GM21367 (cell line): ENCODE measurements around the gene ZFPM1.

Source experiments
- ATAC-seq: cut with Tn5 transposase; IDR thresholded peaks from one replicate; pipeline ENCODE4 v1.9.1; 2021; ENCODE audit not compliant: unreplicated experiment

The ZFPM1 gene

GRCh38 chr16:88497561-88498462, 44.7 kb downstream of the ZFPM1 start:
- no peak for ATAC-seq

- no peak for ATAC-seq
Observed at GRCh38 chr16:88498576-88499208, 45.6 kb downstream of the ZFPM1 start.

- ATAC-seq: no peak
Observed at GRCh38 chr16:88499292-88499691, 46.2 kb downstream of the ZFPM1 start.

GRCh38 chr16:88499836-88500251, 46.8 kb downstream of the ZFPM1 start:
- no peak for ATAC-seq

- ATAC-seq: no peak
Observed at GRCh38 chr16:88500255-88500661, 47.2 kb downstream of the ZFPM1 start.

GRCh38 chr16:88502371-88502770, 49.3 kb downstream of the ZFPM1 start:
- no peak for ATAC-seq

- ATAC-seq: no peak
Observed at GRCh38 chr16:88502776-88503280, 49.7 kb downstream of the ZFPM1 start.

GRCh38 chr16:88503374-88503770, 50.3 kb downstream of the ZFPM1 start:
- ATAC-seq: no peak

GRCh38 chr16:88503771-88504488, 50.9 kb downstream of the ZFPM1 start:
- no peak for ATAC-seq

GRCh38 chr16:88504489-88505404, 51.7 kb downstream of the ZFPM1 start:
- ATAC-seq: no peak

- no peak for ATAC-seq
Observed at GRCh38 chr16:88505405-88506082, 52.5 kb downstream of the ZFPM1 start.

- no peak for ATAC-seq
Observed at GRCh38 chr16:88506723-88507122, 53.6 kb downstream of the ZFPM1 start.

GRCh38 chr16:88507231-88507743, 54.2 kb downstream of the ZFPM1 start:
- no peak for ATAC-seq

- no peak for ATAC-seq
Observed at GRCh38 chr16:88508376-88508867, 55.3 kb downstream of the ZFPM1 start.

GRCh38 chr16:88508868-88509748, 56.0 kb downstream of the ZFPM1 start:
- ATAC-seq: no peak

- no peak for ATAC-seq
Observed at GRCh38 chr16:88509749-88510069, 56.6 kb downstream of the ZFPM1 start.

- ATAC-seq: no peak
Observed at GRCh38 chr16:88510091-88510994, 57.3 kb downstream of the ZFPM1 start.

GRCh38 chr16:88511060-88511459, 58.0 kb downstream of the ZFPM1 start:
- no peak for ATAC-seq
